HCT116 (cell line): ENCODE results near the gene PLCH2. TPM values are rescaled to one million over a fixed set of nuclear protein-coding genes. Genes with fewer than 3 reads are reported as not detected.

Source experiments
- ATAC-seq: fragments of 200-7000 bp; cut with Tn5 transposase; 2 replicates; pipeline ENCODE4 v1.9.1; 2020; ENCODE audit warnings: mild to moderate bottlenecking, moderate library complexity
- BruUV-seq: library from RNA; stranded (reverse); fragments of 400-500 nt; replicated peaks from 2 replicates; lab custom pipeline; 2021; lab: Mats Ljungman, UMichigan
- CTCF ChIA-PET: fragments of 300-600 bp; sonication (Branson Sonifier 250); formaldehyde crosslinking; loops from one replicate; lab custom pipeline; 2021; ENCODE audit warnings: antibody characterized with exemption; lab: Charles Lee
- POLR2A ChIA-PET: fragments of 300-600, 350-600 bp; sonication (Branson Sonifier 250); formaldehyde crosslinking; loops from one replicate; lab custom pipeline; 2021; ENCODE audit warnings: antibody characterized with exemption; lab: Charles Lee
- RAD21 ChIA-PET, 2 experiments: fragments of 300-600 bp; sonication (Branson Sonifier 250); formaldehyde crosslinking; loops; one replicate each; lab custom pipeline; 2023; ENCODE audit warnings: low total read pairs in 2 of 2; ENCODE audit not compliant: uncharacterized antibody in 2 of 2, unreplicated experiment in 2 of 2, low non-redundant PET in 1 of 2; lab: Charles Lee
- DNase-seq: peaks from one replicate; pipeline ENCODE4 v3.0.0-alpha.2; 2010; ENCODE audit warnings: low read depth, low spot score
- H2AFZ ChIP-seq: fragments of 200-600 bp; shearing (Covaris generic), sonication (generic); 2 replicates; pipeline ENCODE4 v1.6.1; 2017; ENCODE audit warnings: low read depth, mixed run types, mixed read lengths, antibody characterized with exemption, low read length; ENCODE audit not compliant: poor library complexity, severe bottlenecking
- H3K27ac ChIP-seq: 2 replicates; pipeline ENCODE4 v1.5.1; 2012; ENCODE audit warnings: low read depth, low read length
- H3K27me3 ChIP-seq: fragments of 200-600 bp; sonication (generic); 2 replicates; pipeline ENCODE4 v1.6.1; 2016; ENCODE audit warnings: mixed run types, low read length, mixed read lengths; ENCODE audit not compliant: insufficient read depth
- H3K36me3 ChIP-seq, 2 experiments: fragments of 200-500 bp in 1 of 2; fragments of 200-600 bp in 1 of 2; sonication (Bioruptor generic) in 1 of 2; sonication (generic) in 1 of 2; 2 replicates each; pipeline versions ENCODE4 v1.5.1 to v1.6.1; 2014 to 2016; ENCODE audit warnings: low read length in 2 of 2, inconsistent platforms in 1 of 2, mixed read lengths in 1 of 2, mixed run types in 1 of 2; ENCODE audit not compliant: insufficient read depth in 2 of 2, control insufficient read depth in 1 of 2
- H3K4me1 ChIP-seq, 2 experiments: fragments of 200-600 bp in 1 of 2; sonication (generic) in 1 of 2; 2 replicates each; pipeline versions ENCODE4 v1.5.1 to v1.6.1; 2012 to 2017; ENCODE audit warnings: low read length in 2 of 2, inconsistent platforms in 1 of 2, mild to moderate bottlenecking in 1 of 2, mixed read lengths in 1 of 2, mixed run types in 1 of 2, moderate library complexity in 1 of 2; ENCODE audit not compliant: insufficient read depth in 2 of 2, control insufficient read depth in 1 of 2
- H3K4me2 ChIP-seq: fragments of 200-600 bp; sonication (generic); 2 replicates; pipeline ENCODE4 v1.6.1; 2017; ENCODE audit warnings: mixed run types, low read length, mixed read lengths
- H3K4me3 ChIP-seq, 2 experiments: fragments of 200-600 bp in 1 of 2; sonication (generic) in 1 of 2; replicated peaks in 1 of 2; 2 replicates each; pipeline ENCODE4 v1.5.1; 2011 to 2016; ENCODE audit warnings: low read length in 2 of 2, control low read depth in 1 of 2, low read depth in 1 of 2, mild to moderate bottlenecking in 1 of 2, mixed read lengths in 1 of 2, mixed run types in 1 of 2
- H3K79me2 ChIP-seq: fragments of 200-600 bp; sonication (generic); 2 replicates; pipeline ENCODE4 v1.6.1; 2017; ENCODE audit warnings: mild to moderate bottlenecking, mixed run types, low read length, moderate library complexity, mixed read lengths; ENCODE audit not compliant: insufficient read depth
- H3K9ac ChIP-seq: fragments of 200-600 bp; sonication (generic); 2 replicates; pipeline ENCODE4 v1.6.1; 2016; ENCODE audit warnings: low read length, mixed read lengths
- H3K9me2 ChIP-seq: fragments of 200-600 bp; sonication (generic), shearing (Covaris generic); 2 replicates; pipeline ENCODE4 v1.6.1; 2017; ENCODE audit warnings: mixed run types, mild to moderate bottlenecking, moderate library complexity; ENCODE audit not compliant: insufficient read depth
- H3K9me3 ChIP-seq, 2 experiments: fragments of 200-500 bp in 1 of 2; fragments of 200-600 bp in 1 of 2; sonication (Bioruptor generic) in 1 of 2; sonication (generic) in 1 of 2; 2 replicates each; pipeline ENCODE4 v1.6.1; 2014 to 2017; ENCODE audit warnings: low read length in 2 of 2, mixed read lengths in 2 of 2, inconsistent platforms in 1 of 2, low read depth in 1 of 2, mild to moderate bottlenecking in 1 of 2, mixed run types in 1 of 2, moderate library complexity in 1 of 2; ENCODE audit not compliant: control insufficient read depth in 1 of 2, insufficient read depth in 1 of 2
- H4K20me1 ChIP-seq: fragments of 200-600 bp; sonication (generic), shearing (Covaris generic); 2 replicates; pipeline ENCODE4 v1.6.1; 2017; ENCODE audit warnings: mixed run types, mild to moderate bottlenecking, moderate library complexity; ENCODE audit not compliant: insufficient read depth
- ATF3 ChIP-seq: IDR thresholded peaks from 2 replicates; pipeline ENCODE4 v1.6.1; 2012
- CBX3 ChIP-seq: IDR thresholded peaks from 2 replicates; pipeline ENCODE4 v1.6.1; 2012; ENCODE audit warnings: low read depth
- CEBPB ChIP-seq: IDR thresholded peaks from 2 replicates; pipeline ENCODE4 v1.6.1; 2012; ENCODE audit warnings: low read depth
- CTCF ChIP-seq, 3 experiments: fragments of 200-600 bp in 1 of 3; sonication (generic) in 1 of 3; IDR thresholded peaks in 2 of 3; conservative IDR thresholded peaks in 1 of 3; 2 replicates each; pipeline ENCODE4 v1.5.1; 2012 to 2017; ENCODE audit warnings: low read depth in 2 of 3, low read length in 2 of 3, antibody characterized with exemption in 1 of 3, borderline replicate concordance in 1 of 3, control low read depth in 1 of 3, mild to moderate bottlenecking in 1 of 3, mixed read lengths in 1 of 3, mixed run types in 1 of 3, moderate library complexity in 1 of 3; ENCODE audit not compliant: insufficient read depth in 1 of 3
- EGR1 ChIP-seq: IDR thresholded peaks from 2 replicates; pipeline ENCODE4 v1.6.1; 2012; ENCODE audit warnings: low read depth
- EZH2 ChIP-seq: fragments of 200-600 bp; sonication (generic); IDR thresholded peaks from 2 replicates; pipeline ENCODE4 v1.6.1; 2017; ENCODE audit warnings: antibody characterized with exemption, mixed run types
- EZH2phosphoT487 ChIP-seq: fragments of 200-600 bp; IDR thresholded peaks from 2 replicates; pipeline ENCODE4 v1.6.1; 2018; ENCODE audit warnings: antibody characterized with exemption, borderline replicate concordance
- FOSL1 ChIP-seq: IDR thresholded peaks from 2 replicates; pipeline ENCODE4 v1.6.1; 2012; ENCODE audit warnings: low read depth
- MAX ChIP-seq: IDR thresholded peaks from 2 replicates; pipeline ENCODE4 v1.6.1; 2012
- POLR2A ChIP-seq: IDR thresholded peaks from 2 replicates; pipeline ENCODE4 v1.7.0; 2011; ENCODE audit warnings: borderline replicate concordance; ENCODE audit not compliant: insufficient read depth, insufficient read length; ENCODE audit errors: extremely low read depth
- POLR2AphosphoS5 ChIP-seq: IDR thresholded peaks from 2 replicates; pipeline ENCODE4 v1.6.1; 2011; ENCODE audit warnings: mild to moderate bottlenecking, low read depth, low read length, moderate library complexity
- RAD21 ChIP-seq: IDR thresholded peaks from 2 replicates; pipeline ENCODE4 v1.6.1; 2012; ENCODE audit warnings: low read depth, mild to moderate bottlenecking
- REST ChIP-seq: IDR thresholded peaks from 2 replicates; pipeline ENCODE4 v1.6.1; 2012; ENCODE audit warnings: low read depth
- SIN3A ChIP-seq: IDR thresholded peaks from 2 replicates; pipeline ENCODE4 v1.6.1; 2012; ENCODE audit warnings: low read depth
- SP1 ChIP-seq: IDR thresholded peaks from 2 replicates; pipeline ENCODE4 v1.6.1; 2012; ENCODE audit warnings: low read depth
- SRF ChIP-seq: IDR thresholded peaks from 2 replicates; pipeline ENCODE4 v1.6.1; 2012; ENCODE audit warnings: low read depth
- TCF7L2 ChIP-seq: IDR thresholded peaks from 2 replicates; pipeline ENCODE4 v1.7.0; 2011; ENCODE audit warnings: borderline replicate concordance, inconsistent platforms; ENCODE audit not compliant: insufficient read depth, insufficient read length; ENCODE audit errors: extremely low read depth
- YY1 ChIP-seq: IDR thresholded peaks from 2 replicates; pipeline ENCODE4 v1.6.1; 2011; ENCODE audit warnings: low read length, low read depth, moderate library complexity, mild to moderate bottlenecking; ENCODE audit not compliant: insufficient replicate concordance; ENCODE audit errors: extremely low read depth
- ZFX ChIP-seq: fragments of 450-650 bp; IDR thresholded peaks from 2 replicates; pipeline ENCODE4 v1.6.1; 2017
- ZNF274 ChIP-seq: fragments of 200-500 bp; sonication (Bioruptor generic); IDR thresholded peaks from 2 replicates; pipeline ENCODE4 v1.6.1; 2014; ENCODE audit warnings: mild to moderate bottlenecking, low read depth, low read length, inconsistent platforms
- intact Hi-C: fragments of 100-400 bp; cut with micrococcal nuclease; formaldehyde crosslinking; loops from 2 replicates; pipeline ENCODE4 v1.10.0; 2022
- total RNA-seq: library from RNA; stranded (reverse); gene quantifications from one replicate; pipeline ENCODE4 v1.2.1, GENCODE V29; 2021; ENCODE audit not compliant: unreplicated experiment

The PLCH2 gene
- total RNA-seq, 1 experiment from 2014 or later: 2.0 TPM

GRCh38 chr1:2435746-2436355 lies 40.2 kb upstream of the PLCH2 start:
- H3K4me3 ChIP-seq: no peak overlapping the region
- no peaks in the 10 kb centered on the region for H3K36me3 ChIP-seq
- no peaks in the 10 kb centered on the region for H3K9me2 ChIP-seq
- no peak overlapping the region for H3K27ac ChIP-seq
- ChIA-PET RAD21 (no interaction called here), CTCF (no interaction called here), POLR2A (no interaction called here)
- no peak for TF ChIP-seq ATF3
- no peak for TF ChIP-seq YY1
- TF ChIP-seq CTCF (IDR thresholded peaks at IDR 0.05 in 2 of 3, conservative IDR thresholded peaks at IDR 0.05 in 1 of 3; ENCODE audit: borderline replicate concordance in 1 of 3, insufficient read depth in 1 of 3, low read depth in 2 of 3, low read length in 2 of 3): no peak
- TF ChIP-seq EZH2: no peak
- no peak for TF ChIP-seq SRF
- no peak for TF ChIP-seq MAX
- no peak for TF ChIP-seq RAD21
- TF ChIP-seq SIN3A: no peak
- no peak for TF ChIP-seq CEBPB
- no peak for TF ChIP-seq POLR2A
- no peak for TF ChIP-seq ZFX
- TF ChIP-seq REST: no peak
- no peak for TF ChIP-seq SP1
- no peak for TF ChIP-seq TCF7L2
- TF ChIP-seq POLR2AphosphoS5: no peak
- no peak for TF ChIP-seq ZNF274
- no peak for TF ChIP-seq EZH2phosphoT487
- no peak for TF ChIP-seq CBX3
- TF ChIP-seq FOSL1: no peak
- no peak for TF ChIP-seq EGR1
- no peaks in the 10 kb centered on the region for H3K9me3 ChIP-seq
- H3K4me2 ChIP-seq: no peak overlapping the region
- ATAC-seq: no peak
- BruUV-seq: no TSS peak
- no peaks in the 10 kb centered on the region for H3K4me1 ChIP-seq
- intact Hi-C loops: no loop called here
- no peak for DNase-seq
- peaks cover 7% of the 10 kb centered on the region; the same call in 1 of the 2 replicates for H3K27me3 ChIP-seq
- H4K20me1 ChIP-seq: no peaks in the 10 kb centered on the region
- H3K9ac ChIP-seq: no peak overlapping the region
- H2AFZ ChIP-seq: no peak overlapping the region
- H3K79me2 ChIP-seq: no peaks in the 10 kb centered on the region
